ENCODE data around the gene IP6K1. TPM values are rescaled to one million over a fixed set of nuclear protein-coding genes. Genes with fewer than 3 reads are reported as not detected.

The IP6K1 gene
- total and polyA plus RNA-seq, 10 of the 15 experiments (the other 5 are each of a cell fraction or from before 2014, with no cell fraction given): 1.3 to 30.6 (median 18.2) TPM

DNA sequence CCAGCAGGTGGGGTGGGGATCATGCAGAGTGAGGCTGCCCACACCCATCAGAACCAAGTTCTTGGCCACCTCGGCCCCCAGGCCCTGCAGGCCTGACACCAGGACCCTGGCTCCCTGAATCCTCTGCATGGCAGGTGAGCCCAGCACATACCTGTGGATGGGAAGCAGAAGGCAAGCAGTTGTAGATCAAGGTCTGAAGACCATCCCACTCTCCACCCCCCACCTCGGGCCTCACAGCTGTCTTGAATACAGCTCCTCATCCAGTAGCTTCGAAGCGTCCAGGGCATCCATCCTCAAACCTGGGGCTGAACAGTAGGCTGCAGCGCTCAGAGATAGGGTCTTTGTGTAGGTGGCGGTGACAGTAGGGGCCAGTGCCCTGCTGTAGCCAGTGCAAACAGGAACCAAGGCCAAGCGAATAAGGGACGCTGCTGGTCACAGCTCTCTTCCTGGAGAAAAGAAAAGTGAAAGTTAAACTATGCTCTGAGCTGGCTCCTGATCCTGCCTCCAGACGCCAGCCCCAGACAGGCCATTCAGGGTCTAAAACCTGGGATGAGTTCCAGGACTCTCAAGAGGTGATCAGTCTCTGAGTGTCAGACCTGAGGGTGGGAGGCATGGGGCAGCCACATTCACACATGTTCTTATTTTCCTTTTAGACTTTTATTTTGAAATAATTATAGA is 27.3 kb upstream of the IP6K1 start, which contains the start of gene UBA7 (continued):
- TF ChIP-seq, protein P1, sequence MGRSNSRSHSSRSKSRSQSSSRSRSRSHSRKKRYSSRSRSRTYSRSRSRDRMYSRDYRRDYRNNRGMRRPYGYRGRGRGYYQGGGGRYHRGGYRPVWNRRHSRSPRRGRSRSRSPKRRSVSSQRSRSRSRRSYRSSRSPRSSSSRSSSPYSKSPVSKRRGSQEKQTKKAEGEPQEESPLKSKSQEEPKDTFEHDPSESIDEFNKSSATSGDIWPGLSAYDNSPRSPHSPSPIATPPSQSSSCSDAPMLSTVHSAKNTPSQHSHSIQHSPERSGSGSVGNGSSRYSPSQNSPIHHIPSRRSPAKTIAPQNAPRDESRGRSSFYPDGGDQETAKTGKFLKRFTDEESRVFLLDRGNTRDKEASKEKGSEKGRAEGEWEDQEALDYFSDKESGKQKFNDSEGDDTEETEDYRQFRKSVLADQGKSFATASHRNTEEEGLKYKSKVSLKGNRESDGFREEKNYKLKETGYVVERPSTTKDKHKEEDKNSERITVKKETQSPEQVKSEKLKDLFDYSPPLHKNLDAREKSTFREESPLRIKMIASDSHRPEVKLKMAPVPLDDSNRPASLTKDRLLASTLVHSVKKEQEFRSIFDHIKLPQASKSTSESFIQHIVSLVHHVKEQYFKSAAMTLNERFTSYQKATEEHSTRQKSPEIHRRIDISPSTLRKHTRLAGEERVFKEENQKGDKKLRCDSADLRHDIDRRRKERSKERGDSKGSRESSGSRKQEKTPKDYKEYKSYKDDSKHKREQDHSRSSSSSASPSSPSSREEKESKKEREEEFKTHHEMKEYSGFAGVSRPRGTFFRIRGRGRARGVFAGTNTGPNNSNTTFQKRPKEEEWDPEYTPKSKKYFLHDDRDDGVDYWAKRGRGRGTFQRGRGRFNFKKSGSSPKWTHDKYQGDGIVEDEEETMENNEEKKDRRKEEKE (IDR thresholded peaks at IDR 0.05): no peak
- TF ChIP-seq CBFB (IDR thresholded peaks at IDR 0.05; ENCODE audit: low read depth): no peak
- peak; percentile 84 for TF ChIP-seq POLR2A (IDR thresholded peaks at IDR 0.05; ENCODE audit: low read depth, low read length)
- TF ChIP-seq, protein P2, sequence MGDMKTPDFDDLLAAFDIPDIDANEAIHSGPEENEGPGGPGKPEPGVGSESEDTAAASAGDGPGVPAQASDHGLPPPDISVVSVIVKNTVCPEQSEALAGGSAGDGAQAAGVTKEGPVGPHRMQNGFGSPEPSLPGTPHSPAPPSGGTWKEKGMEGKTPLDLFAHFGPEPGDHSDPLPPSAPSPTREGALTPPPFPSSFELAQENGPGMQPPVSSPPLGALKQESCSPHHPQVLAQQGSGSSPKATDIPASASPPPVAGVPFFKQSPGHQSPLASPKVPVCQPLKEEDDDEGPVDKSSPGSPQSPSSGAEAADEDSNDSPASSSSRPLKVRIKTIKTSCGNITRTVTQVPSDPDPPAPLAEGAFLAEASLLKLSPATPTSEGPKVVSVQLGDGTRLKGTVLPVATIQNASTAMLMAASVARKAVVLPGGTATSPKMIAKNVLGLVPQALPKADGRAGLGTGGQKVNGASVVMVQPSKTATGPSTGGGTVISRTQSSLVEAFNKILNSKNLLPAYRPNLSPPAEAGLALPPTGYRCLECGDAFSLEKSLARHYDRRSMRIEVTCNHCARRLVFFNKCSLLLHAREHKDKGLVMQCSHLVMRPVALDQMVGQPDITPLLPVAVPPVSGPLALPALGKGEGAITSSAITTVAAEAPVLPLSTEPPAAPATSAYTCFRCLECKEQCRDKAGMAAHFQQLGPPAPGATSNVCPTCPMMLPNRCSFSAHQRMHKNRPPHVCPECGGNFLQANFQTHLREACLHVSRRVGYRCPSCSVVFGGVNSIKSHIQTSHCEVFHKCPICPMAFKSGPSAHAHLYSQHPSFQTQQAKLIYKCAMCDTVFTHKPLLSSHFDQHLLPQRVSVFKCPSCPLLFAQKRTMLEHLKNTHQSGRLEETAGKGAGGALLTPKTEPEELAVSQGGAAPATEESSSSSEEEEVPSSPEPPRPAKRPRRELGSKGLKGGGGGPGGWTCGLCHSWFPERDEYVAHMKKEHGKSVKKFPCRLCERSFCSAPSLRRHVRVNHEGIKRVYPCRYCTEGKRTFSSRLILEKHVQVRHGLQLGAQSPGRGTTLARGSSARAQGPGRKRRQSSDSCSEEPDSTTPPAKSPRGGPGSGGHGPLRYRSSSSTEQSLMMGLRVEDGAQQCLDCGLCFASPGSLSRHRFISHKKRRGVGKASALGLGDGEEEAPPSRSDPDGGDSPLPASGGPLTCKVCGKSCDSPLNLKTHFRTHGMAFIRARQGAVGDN (IDR thresholded peaks at IDR 0.05): no peak; the same call in 1 of the 2 replicates
- TF ChIP-seq SKIL (IDR thresholded peaks at IDR 0.05; ENCODE audit: low read depth, poor library complexity, severe bottlenecking): no peak
- no peak for TF ChIP-seq HSF1 (IDR thresholded peaks at IDR 0.05; ENCODE audit: low read depth, low read length)
- TF ChIP-seq, protein P3, sequence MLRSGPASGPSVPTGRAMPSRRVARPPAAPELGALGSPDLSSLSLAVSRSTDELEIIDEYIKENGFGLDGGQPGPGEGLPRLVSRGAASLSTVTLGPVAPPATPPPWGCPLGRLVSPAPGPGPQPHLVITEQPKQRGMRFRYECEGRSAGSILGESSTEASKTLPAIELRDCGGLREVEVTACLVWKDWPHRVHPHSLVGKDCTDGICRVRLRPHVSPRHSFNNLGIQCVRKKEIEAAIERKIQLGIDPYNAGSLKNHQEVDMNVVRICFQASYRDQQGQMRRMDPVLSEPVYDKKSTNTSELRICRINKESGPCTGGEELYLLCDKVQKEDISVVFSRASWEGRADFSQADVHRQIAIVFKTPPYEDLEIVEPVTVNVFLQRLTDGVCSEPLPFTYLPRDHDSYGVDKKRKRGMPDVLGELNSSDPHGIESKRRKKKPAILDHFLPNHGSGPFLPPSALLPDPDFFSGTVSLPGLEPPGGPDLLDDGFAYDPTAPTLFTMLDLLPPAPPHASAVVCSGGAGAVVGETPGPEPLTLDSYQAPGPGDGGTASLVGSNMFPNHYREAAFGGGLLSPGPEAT (IDR thresholded peaks at IDR 0.05; ENCODE audit: low read depth): peak; percentile 68; the same call in 1 of the 2 replicates
- peak; percentile 52; the same call in 1 of the 2 replicates for TF ChIP-seq POLR2AphosphoS2 (IDR thresholded peaks at IDR 0.05; ENCODE audit: low read depth, low read length)
- TF ChIP-seq MAX (IDR thresholded peaks at IDR 0.05; ENCODE audit: low read depth, low read length): no peak
- TF ChIP-seq, protein P4, sequence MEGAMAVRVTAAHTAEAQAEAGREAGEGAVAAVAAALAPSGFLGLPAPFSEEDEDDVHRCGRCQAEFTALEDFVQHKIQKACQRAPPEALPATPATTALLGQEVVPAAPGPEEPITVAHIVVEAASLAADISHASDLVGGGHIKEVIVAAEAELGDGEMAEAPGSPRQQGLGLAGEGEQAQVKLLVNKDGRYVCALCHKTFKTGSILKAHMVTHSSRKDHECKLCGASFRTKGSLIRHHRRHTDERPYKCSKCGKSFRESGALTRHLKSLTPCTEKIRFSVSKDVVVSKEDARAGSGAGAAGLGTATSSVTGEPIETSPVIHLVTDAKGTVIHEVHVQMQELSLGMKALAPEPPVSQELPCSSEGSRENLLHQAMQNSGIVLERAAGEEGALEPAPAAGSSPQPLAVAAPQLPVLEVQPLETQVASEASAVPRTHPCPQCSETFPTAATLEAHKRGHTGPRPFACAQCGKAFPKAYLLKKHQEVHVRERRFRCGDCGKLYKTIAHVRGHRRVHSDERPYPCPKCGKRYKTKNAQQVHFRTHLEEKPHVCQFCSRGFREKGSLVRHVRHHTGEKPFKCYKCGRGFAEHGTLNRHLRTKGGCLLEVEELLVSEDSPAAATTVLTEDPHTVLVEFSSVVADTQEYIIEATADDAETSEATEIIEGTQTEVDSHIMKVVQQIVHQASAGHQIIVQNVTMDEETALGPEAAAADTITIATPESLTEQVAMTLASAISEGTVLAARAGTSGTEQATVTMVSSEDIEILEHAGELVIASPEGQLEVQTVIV (IDR thresholded peaks at IDR 0.05; ENCODE audit: borderline replicate concordance, partially characterized antibody): no peak
- no peak for TF ChIP-seq BMI1 (IDR thresholded peaks at IDR 0.05; ENCODE audit: borderline replicate concordance)
- TF ChIP-seq DPF2 (IDR thresholded peaks at IDR 0.05): 0 out of 2 replicates have a peak, but pooled peaks have one; percentile 21
- TF ChIP-seq IKZF1 (conservative IDR thresholded peaks at IDR 0.05): peak; percentile 44; the same call in 1 of the 2 replicates
